ENCODE data around the gene CMTM6.

CMTM6 gene

DNA sequence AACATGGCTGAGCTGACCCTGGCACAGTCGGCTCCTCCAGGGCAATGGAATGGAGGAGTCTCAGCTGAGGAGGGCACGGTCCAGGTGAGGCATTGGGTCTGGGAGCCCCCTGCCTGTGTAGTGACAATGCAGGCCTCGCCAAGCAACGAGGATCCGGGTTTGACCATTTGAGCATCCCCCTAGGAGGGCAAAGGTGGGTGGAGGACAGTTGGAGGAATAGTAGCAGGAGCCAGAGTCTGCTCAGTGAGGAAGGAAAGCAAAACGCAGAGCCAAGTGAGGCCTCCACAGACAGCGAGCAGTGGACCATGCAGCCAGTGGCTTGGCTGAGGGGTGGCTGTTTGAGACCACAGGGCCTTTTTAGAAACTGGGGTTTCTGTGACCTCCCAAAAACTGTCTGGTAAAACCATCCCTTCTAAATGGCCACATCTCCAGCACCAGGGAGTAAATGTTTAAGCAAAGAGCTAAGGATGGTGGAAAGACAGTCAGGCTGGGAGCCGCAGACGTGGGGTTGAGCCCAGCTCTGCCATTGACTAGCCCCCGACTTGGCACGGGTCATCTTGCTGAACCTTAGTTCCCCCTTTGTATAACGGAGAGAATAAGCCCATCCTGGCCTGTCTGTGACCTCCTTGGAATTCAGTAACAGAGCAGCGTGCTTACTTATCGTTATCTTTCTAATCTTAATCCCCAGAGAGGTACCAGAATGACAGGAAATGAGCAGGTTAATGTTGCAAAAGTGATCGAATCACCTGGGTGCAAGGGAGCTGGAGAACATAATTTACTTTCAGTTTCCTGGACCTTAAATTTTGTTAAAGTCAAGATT, 46.8 kb downstream of the CMTM6 start:
- Histone ChIP-seq H3K27ac (no peak overlapping the region), H3K9ac (no peak overlapping the region), H3K79me2 (no peaks in the 10 kb centered on the region)

DNA sequence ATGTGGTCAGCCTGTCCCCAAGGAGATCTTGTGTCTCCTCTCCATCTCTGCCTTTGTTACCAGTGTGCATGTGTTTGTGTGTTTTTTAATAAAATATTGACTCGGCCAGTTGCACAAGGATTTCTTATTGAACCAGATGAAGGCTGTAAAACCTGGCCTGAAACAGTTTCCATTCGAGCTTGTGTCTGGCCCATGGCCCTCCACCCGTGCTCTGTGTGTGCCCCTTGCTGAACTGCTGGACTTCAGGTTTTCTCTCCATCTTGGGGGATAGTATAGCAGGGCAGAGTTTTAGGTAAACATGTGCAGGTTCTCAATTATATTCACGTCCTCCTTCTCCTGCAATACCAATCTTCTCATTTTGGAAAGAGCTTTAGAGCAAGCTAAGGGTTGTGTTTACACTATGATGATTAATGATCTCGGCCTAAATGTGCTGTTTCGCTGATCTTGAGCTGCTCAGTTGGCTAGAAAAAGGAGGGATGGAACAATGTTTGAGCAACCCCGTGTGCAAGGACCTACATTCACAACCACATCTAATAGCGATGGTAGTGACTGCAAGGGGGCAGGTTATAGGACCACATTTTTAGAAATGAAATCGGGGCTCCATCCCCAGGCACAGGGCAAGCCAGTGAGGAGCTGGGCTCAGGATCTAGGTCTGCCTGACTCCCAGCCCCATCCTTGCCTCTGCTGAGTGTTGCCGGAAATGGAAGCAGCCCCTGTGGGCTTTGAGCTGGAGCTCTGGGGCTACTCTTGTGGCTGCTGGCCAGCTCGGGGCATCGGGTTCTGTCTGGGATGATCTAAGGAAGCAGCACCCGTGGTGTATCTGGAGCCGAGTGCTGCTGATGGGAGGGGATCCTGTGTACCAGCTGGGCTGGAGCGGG, 47.7 kb downstream of the CMTM6 start:
- H3K4me1 ChIP-seq, result no peaks in the 10 kb centered on the region
- no peak overlapping the region for H2AFZ ChIP-seq
- H3K4me3 ChIP-seq (ENCODE audit: low read depth, low read length), result no peak overlapping the region
- H3K27ac ChIP-seq, result no peak overlapping the region
- no peaks in the 10 kb centered on the region for H3K9me3 ChIP-seq (ENCODE audit: control insufficient read depth, low read length)
- no peak for TF ChIP-seq CTCF (IDR thresholded peaks at IDR 0.05)
- no peak overlapping the region for H3K9ac ChIP-seq
- no peaks in the 10 kb centered on the region for H3K27me3 ChIP-seq (ENCODE audit: control insufficient read depth, insufficient read depth, low read length)
- H3K36me3 ChIP-seq (ENCODE audit: control insufficient read depth, insufficient read depth, low read length), result no peaks in the 10 kb centered on the region
- H3K79me2 ChIP-seq, result no peaks in the 10 kb centered on the region
- no peak overlapping the region for H3K4me2 ChIP-seq (ENCODE audit: low read length)

More for the DNA sequence above, 46.8 kb downstream of the CMTM6 start:
- Histone ChIP-seq H2AFZ (no peak overlapping the region), H3K4me2 (ENCODE audit: low read length) (no peak overlapping the region), H3K36me3 (ENCODE audit: control insufficient read depth, insufficient read depth, low read length) (no peaks in the 10 kb centered on the region), H3K4me3 (ENCODE audit: low read depth, low read length) (no peak overlapping the region), H3K4me1 (no peaks in the 10 kb centered on the region), H3K27me3 (ENCODE audit: control insufficient read depth, insufficient read depth, low read length) (no peaks in the 10 kb centered on the region), H3K9me3 (ENCODE audit: control insufficient read depth, low read length) (no peaks in the 10 kb centered on the region)
- TF ChIP-seq CTCF (IDR thresholded peaks at IDR 0.05), result no peak

DNA sequence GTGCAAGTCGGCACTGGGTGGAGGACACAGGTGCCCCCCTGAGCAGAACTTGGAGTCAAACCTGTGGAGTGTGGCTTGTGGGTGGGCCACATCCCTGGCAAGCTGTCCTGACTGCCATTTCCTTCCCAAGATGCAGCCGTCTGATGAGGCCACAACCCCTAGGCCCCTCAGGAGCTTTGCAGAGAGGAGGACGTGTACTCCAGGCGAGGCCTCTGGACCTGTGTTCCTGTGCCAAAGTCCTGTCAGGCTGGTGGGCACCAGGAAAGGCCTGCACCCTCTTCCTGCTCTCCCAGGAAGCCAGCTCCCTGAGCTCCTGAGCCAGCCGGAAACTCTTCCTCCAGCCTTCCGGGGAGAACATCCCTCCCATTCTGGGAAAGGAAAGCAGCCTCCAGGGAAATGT, 48.5 kb downstream of the CMTM6 start:
- no peaks in the 10 kb centered on the region for H3K4me1 ChIP-seq
- H3K36me3 ChIP-seq (ENCODE audit: control insufficient read depth, insufficient read depth, low read length), result no peaks in the 10 kb centered on the region
- no peak overlapping the region for H3K27ac ChIP-seq
- H3K27me3 ChIP-seq (ENCODE audit: control insufficient read depth, insufficient read depth, low read length), result no peaks in the 10 kb centered on the region
- H3K79me2 ChIP-seq, result no peaks in the 10 kb centered on the region
- H3K9ac ChIP-seq, result no peak overlapping the region
- no peak for TF ChIP-seq CTCF (IDR thresholded peaks at IDR 0.05)
- H2AFZ ChIP-seq, result no peak overlapping the region
- no peaks in the 10 kb centered on the region for H3K9me3 ChIP-seq (ENCODE audit: control insufficient read depth, low read length)
- H3K4me2 ChIP-seq (ENCODE audit: low read length), result no peak overlapping the region
- no peak overlapping the region for H3K4me3 ChIP-seq (ENCODE audit: low read depth, low read length)

- Histone ChIP-seq H3K27me3 (ENCODE audit: control insufficient read depth, insufficient read depth, low read length) (no peaks in the 10 kb centered on the region), H3K27ac (no peak overlapping the region), H3K4me2 (ENCODE audit: low read length) (no peak overlapping the region), H3K36me3 (ENCODE audit: control insufficient read depth, insufficient read depth, low read length) (no peaks in the 10 kb centered on the region), H3K9me3 (ENCODE audit: control insufficient read depth, low read length) (no peaks in the 10 kb centered on the region), H2AFZ (no peak overlapping the region), H3K4me3 (ENCODE audit: low read depth, low read length) (no peak overlapping the region), H3K4me1 (no peaks in the 10 kb centered on the region), H3K9ac (no peak overlapping the region), H3K79me2 (no peaks in the 10 kb centered on the region)
- no peak for TF ChIP-seq CTCF (IDR thresholded peaks at IDR 0.05)
Observed at GRCh38 chr3:32453346-32453745, 49.3 kb downstream of the CMTM6 start.
